ENCODE data around the gene EFS. TPM values are rescaled to one million over a fixed set of nuclear protein-coding genes. Genes with fewer than 3 reads are reported as not detected.

EFS gene
- total RNA-seq, 2 experiments from 2014 or later: not detected

DNA sequence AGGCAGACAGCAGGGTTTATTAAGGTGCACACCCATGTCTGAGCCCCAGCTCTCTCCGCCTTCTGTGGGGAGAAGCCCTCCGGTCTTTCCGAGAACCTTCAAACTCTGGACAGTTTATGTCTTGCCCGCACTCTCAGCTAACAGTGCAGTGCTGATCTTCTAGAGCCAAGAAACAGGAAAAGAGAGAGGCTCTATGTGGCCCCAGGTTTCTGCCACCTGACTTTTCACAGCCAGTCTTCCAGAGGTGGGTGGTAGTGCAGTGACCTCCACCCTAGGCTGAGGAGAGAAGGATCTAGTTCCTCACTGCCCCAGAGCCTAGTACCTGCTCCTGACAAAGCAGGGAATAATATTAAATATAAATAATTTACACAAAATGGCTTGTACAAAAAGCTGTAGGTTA, 8.3 kb downstream of the EFS start:
- ChIA-PET CTCF (interaction anchor here (1.4 kb wide), 1 partner anchor 11 kb away, joined by 4 read pairs; no protein-coding TSS in a partner anchor), POLR2A (no interaction called here)
- Mint-ChIP-seq H3K4me1 (peaks cover 5% of the 10 kb centered on the region), H3K27ac (no peak overlapping the region), H3K9me3 (no peaks in the 10 kb centered on the region), H3K27me3 (peaks cover 28% of the 10 kb centered on the region), H3K4me3 (no peak overlapping the region), H3K36me3 (ENCODE audit: low read depth) (no peaks in the 10 kb centered on the region)
- no peak for DNase-seq

- H3K27me3 Mint-ChIP-seq: peaks cover 33% of the 10 kb centered on the region
- ChIA-PET CTCF (no interaction called here), POLR2A (no interaction called here)
- no peaks in the 10 kb centered on the region for H3K36me3 Mint-ChIP-seq (ENCODE audit: low read depth)
- H3K27ac Mint-ChIP-seq: no peak overlapping the region
- no peak overlapping the region for H3K4me3 Mint-ChIP-seq
- H3K9me3 Mint-ChIP-seq: no peaks in the 10 kb centered on the region
- H3K4me1 Mint-ChIP-seq: peaks cover 9% of the 10 kb centered on the region
- no peak for DNase-seq
Measured at GRCh38 chr14:23355871-23356435, 9.0 kb downstream of the EFS start.

GRCh38 chr14:23354990-23355389, 10.0 kb downstream of the EFS start:
- ChIA-PET CTCF (interaction anchor here (1.0 to 2.4 kb wide), 2 partner anchors 9 to 25 kb away, joined by 4 to 8 read pairs; no protein-coding TSS in a partner anchor), POLR2A (no interaction called here)
- Mint-ChIP-seq H3K27ac (no peak overlapping the region), H3K4me1 (peaks cover 9% of the 10 kb centered on the region), H3K9me3 (no peaks in the 10 kb centered on the region), H3K4me3 (no peak overlapping the region), H3K27me3 (peaks cover 41% of the 10 kb centered on the region), H3K36me3 (ENCODE audit: low read depth) (no peaks in the 10 kb centered on the region)
- no peak for DNase-seq

DNA sequence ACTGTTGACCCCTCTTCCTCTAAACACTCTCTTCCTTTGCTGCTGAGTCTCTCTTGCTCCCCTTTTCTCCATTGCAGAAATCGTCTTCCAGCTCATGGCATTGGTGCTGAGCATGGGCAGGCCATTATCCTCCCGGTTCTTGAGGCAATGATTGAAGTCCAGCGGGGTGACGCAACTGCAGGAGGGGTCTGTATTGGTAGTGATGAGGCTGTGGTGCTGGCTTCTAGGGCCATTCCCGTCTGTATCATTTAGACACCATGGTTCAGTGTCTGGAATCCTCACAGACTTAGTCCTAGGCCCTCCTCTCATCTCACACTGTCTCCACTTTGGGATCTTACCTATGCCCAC, 11.6 kb downstream of the EFS start:
- Mint-ChIP-seq H3K27ac (no peak overlapping the region), H3K27me3 (peaks cover 41% of the 10 kb centered on the region), H3K4me1 (peaks cover 9% of the 10 kb centered on the region), H3K36me3 (ENCODE audit: low read depth) (no peaks in the 10 kb centered on the region), H3K9me3 (no peaks in the 10 kb centered on the region), H3K4me3 (peak overlapping the region; percentile 66)
- CTCF ChIA-PET: interaction anchor here (0.8 to 2.4 kb wide), 6 partner anchors 8 to 126 kb away, joined by 3 to 8 read pairs (median 4); no protein-coding TSS in a partner anchor
- POLR2A ChIA-PET: no interaction called here
- DNase-seq: no peak

- peak; percentile 53 for DNase-seq
- Mint-ChIP-seq H3K27me3 (peaks cover 41% of the 10 kb centered on the region), H3K4me3 (peak within 1 kb of the TSS; percentile 66), H3K4me1 (peaks cover 9% of the 10 kb centered on the region), H3K9me3 (no peaks in the 10 kb centered on the region), H3K27ac (no peak within 1 kb of the TSS), H3K36me3 (ENCODE audit: low read depth) (no peaks in the 10 kb centered on the region)
- POLR2A ChIA-PET: no interaction called here
- CTCF ChIA-PET: interaction anchor here (0.6 to 2.4 kb wide), 8 partner anchors 9 to 763 kb away, joined by 3 to 8 read pairs (median 3); no protein-coding TSS in a partner anchor
Measured at GRCh38 chr14:23352506-23353432, 12.2 kb downstream of the EFS start, which contains the start of gene SLC22A17. Gene SLC22A17 (minus strand): TSS chr14:23352887.

DNA sequence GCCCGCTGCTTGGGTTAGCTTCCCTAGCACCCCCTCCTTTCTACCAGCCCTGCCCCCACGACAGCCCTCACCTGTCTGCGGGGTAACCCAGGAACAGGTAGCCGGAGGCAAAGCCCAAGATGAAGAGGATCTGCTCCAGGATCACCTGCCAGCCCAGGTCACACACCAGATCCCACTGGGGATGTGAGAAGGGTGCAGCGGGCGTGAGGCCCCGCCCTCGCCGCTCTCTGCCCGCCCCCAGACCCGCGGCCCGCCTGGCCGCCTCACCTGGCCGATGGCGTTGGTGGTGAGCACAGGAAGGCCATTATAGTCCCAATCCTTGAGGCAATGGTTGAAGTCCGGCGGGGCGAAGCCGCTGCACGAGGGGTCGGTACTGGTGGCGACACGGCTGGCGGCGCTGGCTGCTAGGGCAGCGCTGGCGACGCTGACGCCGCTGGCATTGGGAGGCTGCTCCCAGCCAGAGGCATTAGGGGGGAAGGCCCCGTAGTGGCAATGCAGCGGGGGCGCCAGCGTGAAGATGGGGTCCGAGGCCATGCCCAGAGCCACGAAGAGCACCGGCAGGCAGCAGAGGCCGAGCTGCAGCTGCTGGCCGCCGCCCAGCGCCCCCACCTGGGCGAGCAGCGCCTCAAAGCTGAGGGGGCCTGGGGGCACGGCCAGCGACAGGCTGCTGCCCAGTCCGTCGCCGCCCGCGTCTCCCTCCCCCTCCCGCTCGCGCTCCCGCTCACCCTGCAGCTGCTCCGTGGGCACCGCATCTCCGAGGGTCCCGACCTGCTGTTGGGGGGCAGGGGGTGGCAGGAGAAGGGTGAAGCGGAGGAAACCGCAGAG, 13.1 kb downstream of the EFS start:
- Mint-ChIP-seq H3K36me3 (ENCODE audit: low read depth) (no peaks in the 10 kb centered on the region), H3K27me3 (peaks cover 41% of the 10 kb centered on the region), H3K27ac (no peak overlapping the region), H3K9me3 (no peaks in the 10 kb centered on the region), H3K4me1 (peaks cover 9% of the 10 kb centered on the region), H3K4me3 (peak overlapping the region; percentile 66)
- CTCF ChIA-PET: interaction anchor here (0.6 to 1.2 kb wide), 3 partner anchors 41 to 763 kb away, joined by 3 read pairs; no protein-coding TSS in a partner anchor
- POLR2A ChIA-PET: no interaction called here
- no peak for DNase-seq

DNA sequence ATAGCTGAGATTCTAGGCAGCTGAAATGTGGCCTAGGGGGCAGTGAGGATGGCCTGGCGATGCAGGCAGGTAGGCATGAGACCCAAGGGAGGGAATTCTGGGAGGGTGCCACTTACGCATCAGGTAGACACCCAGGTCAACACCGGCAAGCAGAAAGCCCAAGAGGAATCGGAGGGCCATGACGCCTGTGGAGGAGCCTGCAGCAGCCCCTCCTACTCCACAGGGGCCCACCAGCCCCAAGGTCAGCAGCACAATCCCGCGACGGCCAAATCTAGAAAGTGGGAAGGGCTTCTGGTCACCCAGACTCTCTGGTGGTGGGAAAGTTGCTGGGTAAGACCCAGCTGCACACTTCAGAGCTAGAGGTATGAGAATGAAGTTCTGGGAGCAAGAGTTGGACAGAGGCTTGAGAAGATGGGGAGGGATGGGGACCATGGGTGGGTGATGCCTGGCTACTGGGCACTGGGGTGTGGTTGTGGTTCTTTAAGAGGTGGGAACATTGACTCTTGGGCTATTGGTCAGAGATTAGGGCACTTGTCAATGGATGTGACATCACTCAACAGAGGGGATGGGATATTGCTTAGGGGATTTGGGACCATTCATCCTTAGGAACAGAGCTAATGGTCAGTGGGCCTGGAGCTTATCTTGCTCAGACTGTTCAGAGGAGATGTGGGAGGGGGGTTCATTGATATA, 15.7 kb downstream of the EFS start:
- Mint-ChIP-seq H3K27me3 (peaks cover 29% of the 10 kb centered on the region), H3K36me3 (ENCODE audit: low read depth) (no peaks in the 10 kb centered on the region), H3K4me3 (no peak overlapping the region), H3K27ac (no peak overlapping the region), H3K9me3 (no peaks in the 10 kb centered on the region), H3K4me1 (peaks cover 9% of the 10 kb centered on the region)
- DNase-seq: no peak
- CTCF ChIA-PET: no interaction called here
- POLR2A ChIA-PET: no interaction called here

- Mint-ChIP-seq H3K9me3 (no peaks in the 10 kb centered on the region), H3K36me3 (ENCODE audit: low read depth) (no peaks in the 10 kb centered on the region), H3K27ac (no peak overlapping the region), H3K4me3 (no peak overlapping the region), H3K27me3 (peaks cover 21% of the 10 kb centered on the region), H3K4me1 (peaks cover 9% of the 10 kb centered on the region)
- CTCF ChIA-PET: interaction anchor here (1.1 kb wide), 1 partner anchor 32 kb away, joined by 7 read pairs; no protein-coding TSS in a partner anchor
- DNase-seq: no peak
- POLR2A ChIA-PET: no interaction called here
Measured at GRCh38 chr14:23348297-23348655, 16.7 kb downstream of the EFS start.

- DNase-seq: no peak
- Mint-ChIP-seq H3K4me1 (peaks cover 4% of the 10 kb centered on the region), H3K27ac (no peak overlapping the region), H3K36me3 (ENCODE audit: low read depth) (no peaks in the 10 kb centered on the region), H3K27me3 (peaks cover 15% of the 10 kb centered on the region), H3K4me3 (no peak overlapping the region), H3K9me3 (no peaks in the 10 kb centered on the region)
- ChIA-PET CTCF (interaction anchor here (1.1 kb wide), 2 partner anchors 20 to 32 kb away, joined by 3 to 7 read pairs; no protein-coding TSS in a partner anchor), POLR2A (no interaction called here)
Measured at GRCh38 chr14:23347406-23348296, 17.3 kb downstream of the EFS start.

DNA sequence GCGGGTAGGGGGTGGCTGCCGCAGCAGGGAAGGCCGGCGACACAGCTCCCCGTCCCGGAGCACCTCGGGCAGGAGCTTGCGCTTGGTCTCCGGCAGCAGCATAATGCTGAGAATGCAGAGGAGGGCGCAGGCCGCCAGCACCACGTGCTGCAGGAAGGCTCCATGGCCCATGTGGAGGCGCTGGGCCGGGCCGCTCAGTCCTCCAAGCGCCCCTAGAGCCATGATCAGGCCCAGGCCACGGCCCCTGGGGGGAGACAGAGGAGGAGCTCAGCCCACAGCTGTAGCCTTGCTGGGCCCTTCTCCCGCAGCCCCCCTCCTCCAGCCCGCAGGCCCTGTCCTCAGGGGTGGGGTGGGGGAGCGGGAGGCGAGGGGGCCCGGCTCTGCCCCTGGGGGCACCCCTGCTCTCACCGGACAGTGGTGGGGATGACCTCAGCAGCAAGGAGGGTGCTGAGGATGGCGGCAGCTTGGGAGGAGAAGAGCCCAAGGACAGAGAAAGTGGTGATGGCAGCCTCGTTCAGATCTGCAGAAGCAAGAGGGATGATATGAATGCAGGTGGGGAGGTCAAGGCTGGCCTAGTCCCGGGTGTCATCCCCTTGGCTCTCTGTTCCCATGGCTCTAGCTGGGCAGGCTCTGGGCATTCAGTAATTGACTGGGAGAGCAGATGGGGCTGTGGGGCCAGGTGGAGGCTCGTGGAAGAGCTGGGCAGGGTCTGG, 18.1 kb downstream of the EFS start:
- DNase-seq: no peak
- Mint-ChIP-seq H3K9me3 (no peaks in the 10 kb centered on the region), H3K36me3 (ENCODE audit: low read depth) (no peaks in the 10 kb centered on the region), H3K4me1 (peaks cover 4% of the 10 kb centered on the region), H3K4me3 (no peak overlapping the region), H3K27ac (no peak overlapping the region), H3K27me3 (peaks cover 15% of the 10 kb centered on the region)
- ChIA-PET POLR2A (no interaction called here), CTCF (interaction anchor here (0.6 to 1.8 kb wide), 5 partner anchors 11 to 1829 kb away, joined by 3 to 7 read pairs (median 3); no protein-coding TSS in a partner anchor)
